Stimulated activated CD8-positive, alpha-beta memory T cell treated with anti-CD3 and anti-CD28 coated beads, Interleukin-4, amount 100 ng/mL, for 4 hours (primary cell): ENCODE measurements around the gene ISL1.

ENCODE experiments used
- DNase-seq, 2 donors: peaks; one replicate each; pipeline ENCODE4 v3.0.0-alpha.2; 2020; ENCODE audit warnings: low read depth in 2 of 2, low spot score in 1 of 2

ISL1 gene

DNA sequence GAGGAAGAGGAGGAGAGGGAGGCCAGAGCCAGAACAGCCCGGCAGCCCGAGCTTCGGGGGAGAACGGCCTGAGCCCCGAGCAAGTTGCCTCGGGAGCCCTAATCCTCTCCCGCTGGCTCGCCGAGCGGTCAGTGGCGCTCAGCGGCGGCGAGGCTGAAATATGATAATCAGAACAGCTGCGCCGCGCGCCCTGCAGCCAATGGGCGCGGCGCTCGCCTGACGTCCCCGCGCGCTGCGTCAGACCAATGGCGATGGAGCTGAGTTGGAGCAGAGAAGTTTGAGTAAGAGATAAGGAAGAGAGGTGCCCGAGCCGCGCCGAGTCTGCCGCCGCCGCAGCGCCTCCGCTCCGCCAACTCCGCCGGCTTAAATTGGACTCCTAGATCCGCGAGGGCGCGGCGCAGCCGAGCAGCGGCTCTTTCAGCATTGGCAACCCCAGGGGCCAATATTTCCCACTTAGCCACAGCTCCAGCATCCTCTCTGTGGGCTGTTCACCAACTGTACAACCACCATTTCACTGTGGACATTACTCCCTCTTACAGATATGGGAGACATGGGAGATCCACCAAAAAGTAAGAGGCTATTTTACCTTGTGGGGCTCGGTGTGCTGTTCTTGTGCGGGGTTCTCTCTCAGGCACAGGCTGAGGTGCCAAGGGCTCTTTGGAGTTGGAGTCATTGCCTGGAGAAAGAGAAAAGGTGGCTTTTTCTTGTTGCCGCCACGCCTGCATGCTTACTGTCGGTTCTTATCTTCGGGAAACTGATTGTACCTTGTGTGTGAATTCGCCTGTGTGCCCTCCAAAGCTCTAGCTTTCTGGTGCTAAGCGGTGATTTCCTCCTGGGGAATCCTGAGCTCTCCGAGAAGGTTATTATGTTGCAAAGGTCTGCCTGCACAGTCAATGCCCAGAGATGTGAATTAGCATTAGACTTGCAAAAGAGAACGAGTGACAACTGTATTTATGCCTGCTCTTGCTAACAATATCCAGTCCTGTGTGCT is at the start of gene ISL1:
Gene ISL1, plus strand, starts transcription at position 318 of the 991 bp plus-strand sequence. Its CDS starts 224 bp downstream, at position 542.
- no peak for DNase-seq

DNA sequence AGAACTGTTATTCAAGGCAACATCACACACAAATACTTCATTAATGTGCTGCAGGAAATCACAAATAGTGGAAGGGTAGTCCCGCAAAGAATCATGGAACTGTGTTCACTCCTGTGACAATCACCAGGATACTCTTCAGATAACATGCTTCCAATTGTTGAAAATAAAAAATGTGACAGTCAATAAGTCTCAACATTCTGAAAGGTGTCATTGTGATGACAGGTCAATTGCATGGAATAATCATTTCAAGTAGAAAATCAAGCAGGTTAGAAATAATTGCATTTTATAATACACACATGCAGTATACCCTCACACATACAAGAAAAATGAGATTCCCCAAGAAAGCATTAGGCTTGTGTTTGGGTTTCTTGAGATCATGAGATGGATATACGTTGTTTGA is 46.4 kb upstream of the ISL1 start:
- no peak for DNase-seq

DNA sequence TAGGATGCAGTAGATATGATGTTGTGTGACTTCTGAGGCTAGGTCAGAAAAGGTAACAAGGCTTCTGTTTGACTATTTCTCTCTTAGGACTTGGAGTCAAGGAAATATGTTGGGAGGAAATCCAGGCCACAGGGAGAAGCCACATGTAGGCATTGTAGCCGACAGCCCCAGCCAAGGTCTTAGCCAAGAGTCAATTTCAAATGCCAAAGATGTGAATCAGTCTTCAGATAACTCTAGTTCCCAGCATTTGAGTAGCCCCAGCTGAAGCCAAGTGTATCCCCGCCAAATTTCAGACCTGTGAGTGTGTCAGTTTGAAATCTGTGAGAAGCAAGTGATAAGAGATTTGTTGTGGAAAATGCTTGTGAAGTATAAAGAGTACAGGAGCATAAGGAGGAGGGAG is 38.1 kb upstream of the ISL1 start:
- no peak for DNase-seq

DNA sequence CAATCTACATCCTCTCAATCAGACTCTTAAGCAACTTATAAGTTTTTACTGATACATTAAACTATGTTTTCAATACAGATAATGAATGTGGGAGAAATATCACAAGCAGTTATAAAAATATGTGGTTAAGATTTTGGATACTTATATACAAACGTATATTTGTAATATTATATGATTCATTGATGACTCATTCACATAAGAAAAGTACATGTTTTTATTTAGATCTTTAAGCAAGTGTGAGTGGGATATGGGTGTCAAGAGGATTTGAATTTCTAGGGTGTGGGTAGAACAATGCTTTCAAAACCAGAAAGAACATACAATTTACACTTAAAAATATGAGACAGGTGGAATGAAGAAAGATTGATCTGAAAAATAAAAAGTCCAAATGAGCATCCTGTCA is 36.1 kb upstream of the ISL1 start:
- DNase-seq = no peak

DNA sequence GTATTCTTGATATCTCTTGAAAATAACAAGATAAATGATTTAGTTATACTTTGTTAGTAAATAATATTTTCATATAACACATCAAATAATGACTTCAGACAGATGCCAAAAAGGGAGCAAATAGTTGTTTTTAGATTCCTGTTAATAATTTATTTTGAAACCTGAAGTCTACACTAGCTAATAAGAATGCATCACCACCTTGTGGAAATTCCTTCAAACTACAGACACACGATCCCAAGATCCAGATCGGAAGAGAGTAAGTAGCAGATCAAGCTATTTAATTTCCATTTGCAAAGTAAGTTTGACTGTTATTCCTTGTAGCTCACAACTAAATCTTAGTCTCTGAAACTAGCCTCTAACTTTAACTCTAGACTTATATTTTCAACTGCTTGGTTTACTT is 35.5 kb upstream of the ISL1 start:
- DNase-seq = no peak

DNA sequence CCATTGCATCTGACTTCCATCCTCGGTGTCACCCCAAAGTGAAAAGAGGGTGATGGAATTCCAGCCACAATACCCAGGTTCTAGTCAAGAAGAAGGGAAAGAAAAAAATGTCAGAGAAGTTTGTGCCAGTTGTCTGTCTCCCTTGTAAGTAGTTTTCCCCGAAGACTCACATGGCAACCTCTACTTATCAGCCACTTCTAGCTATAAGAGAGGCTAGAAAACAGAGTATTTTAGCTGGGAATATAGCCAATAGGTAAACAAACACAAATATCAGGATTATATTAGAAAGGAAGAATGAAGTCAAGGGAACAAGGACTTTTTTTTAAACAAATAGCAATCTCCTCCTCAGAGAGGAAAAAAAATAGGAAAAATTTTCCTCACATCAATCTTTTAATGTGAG is 12.2 kb upstream of the ISL1 start:
- no peak for DNase-seq

DNA sequence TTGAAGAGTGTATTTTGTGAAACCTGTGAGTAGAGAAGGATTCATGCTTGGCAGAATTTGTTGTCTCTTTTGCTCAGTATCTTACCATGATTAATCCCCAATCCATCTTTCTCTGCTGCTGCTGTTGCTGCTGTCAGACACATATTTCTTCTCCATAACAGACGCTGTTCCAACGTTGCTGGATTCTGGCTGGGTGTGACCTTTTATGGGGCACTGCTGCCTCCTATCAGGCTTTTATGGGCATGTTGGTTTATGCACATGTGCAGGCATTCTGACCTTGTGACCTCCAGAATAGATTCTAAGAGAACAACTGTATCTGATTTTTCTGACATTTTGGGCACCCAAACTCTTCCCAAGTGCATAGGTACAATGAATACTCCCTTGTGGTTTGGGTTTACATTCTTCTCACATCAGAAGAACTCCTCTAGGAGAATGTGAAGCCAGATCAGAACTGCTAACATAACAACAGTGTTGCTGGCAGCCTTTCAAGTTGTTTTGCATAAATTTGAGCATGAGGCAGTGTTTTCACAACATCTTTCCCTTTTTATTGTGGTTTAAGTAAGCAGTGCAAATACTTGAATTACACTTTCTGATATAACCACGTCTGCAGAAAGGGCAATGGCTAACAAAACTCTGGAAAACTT is 9.2 kb upstream of the ISL1 start:
- no peak for DNase-seq

DNA sequence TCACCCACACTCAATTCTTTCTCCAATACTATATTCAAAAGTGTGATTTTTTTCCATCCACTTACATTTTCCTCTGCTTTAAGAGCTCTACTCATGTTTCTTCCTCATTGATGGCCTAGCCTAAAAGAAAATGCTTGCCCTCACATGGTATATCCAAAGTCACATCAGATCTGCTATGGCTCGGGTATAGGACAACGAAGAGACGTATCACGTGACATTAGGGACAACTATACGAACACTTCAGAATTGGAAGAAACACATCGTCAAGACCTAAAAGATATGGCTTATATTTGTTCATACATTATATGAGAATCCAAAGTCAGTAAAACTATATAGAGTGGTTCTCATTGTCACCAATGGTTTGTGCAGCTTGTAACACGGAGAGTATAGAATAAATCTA is 8.2 kb upstream of the ISL1 start:
- DNase-seq = no peak

DNA sequence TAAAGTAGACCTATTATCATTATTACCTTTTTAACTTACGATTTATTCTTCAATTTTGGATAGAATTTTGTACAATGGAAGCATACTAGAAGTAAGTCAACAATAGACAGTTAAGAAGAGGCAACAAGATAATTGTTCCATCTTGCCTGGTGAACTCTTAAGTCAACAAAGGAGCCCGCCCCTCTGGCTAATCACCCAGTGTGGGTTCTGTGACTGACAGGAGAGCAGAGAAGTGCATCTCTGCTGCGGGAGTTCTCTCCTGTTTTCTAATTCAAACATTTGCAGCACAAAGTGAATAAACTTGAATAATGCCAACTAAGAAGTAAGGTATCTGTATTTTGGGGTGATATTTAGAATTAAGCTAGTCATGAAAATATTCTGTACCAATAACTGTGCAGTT is 6.7 kb upstream of the ISL1 start:
- no peak for DNase-seq

DNA sequence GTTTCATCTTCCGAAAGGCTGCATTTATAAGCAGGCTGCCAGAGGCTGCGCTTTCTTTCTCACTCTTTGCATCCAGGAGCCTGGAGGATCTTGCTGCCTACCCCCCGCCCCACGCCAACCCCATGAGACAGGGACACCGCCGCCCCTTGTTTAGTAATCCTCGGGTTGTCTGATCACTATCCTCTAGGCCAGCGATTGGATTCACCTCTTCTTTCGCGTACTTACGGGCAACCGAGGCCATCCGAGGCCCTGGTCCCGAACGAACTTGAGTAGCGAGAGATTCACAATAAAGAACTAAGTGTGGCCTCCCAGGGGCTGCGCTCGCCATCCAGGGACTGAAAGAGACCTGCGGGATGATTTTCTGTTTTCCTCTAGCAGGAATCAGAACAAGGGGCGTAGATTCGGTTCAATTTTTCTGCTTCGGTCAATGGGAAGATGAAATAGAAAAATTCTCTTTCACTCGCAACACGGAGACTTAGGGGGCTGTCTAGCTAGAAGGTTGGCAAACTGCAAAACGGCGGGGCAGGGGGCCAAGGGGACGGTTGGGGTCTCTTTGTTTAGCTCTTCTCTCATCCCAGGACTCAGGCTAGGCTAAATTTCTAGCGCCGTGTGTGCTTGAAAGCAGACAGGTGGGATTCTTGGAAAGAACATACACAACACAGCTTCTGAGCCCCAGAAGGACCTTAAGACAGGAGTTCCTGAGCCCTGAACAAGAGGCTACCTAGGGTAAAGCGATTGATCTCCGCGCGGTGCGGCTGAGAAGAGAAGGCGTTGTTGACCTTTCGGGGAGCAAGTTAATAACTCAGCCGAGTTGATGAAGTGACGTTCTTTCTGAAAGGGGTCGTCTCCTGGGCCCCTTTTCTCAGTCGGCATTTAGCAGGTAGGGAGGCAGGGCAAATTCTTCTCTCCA is 5.8 kb upstream of the ISL1 start:
- no peak for DNase-seq

DNA sequence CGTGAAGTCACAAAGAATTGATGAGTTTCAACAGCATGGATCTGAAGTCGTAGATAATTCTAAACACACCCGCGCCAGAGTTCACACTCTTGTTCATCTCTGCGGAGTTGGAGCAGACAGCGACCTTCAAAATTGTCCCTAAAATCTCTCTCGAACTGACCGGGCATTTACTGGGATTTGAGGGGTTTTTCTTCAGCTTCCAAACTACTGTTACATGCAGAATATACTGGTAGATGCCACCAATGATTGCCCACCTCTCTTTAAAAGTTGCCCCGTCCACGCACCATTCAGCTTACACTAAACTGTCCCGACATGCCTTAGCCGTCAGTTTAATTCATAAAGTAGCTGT is 5.2 kb upstream of the ISL1 start:
- DNase-seq = no peak

DNA sequence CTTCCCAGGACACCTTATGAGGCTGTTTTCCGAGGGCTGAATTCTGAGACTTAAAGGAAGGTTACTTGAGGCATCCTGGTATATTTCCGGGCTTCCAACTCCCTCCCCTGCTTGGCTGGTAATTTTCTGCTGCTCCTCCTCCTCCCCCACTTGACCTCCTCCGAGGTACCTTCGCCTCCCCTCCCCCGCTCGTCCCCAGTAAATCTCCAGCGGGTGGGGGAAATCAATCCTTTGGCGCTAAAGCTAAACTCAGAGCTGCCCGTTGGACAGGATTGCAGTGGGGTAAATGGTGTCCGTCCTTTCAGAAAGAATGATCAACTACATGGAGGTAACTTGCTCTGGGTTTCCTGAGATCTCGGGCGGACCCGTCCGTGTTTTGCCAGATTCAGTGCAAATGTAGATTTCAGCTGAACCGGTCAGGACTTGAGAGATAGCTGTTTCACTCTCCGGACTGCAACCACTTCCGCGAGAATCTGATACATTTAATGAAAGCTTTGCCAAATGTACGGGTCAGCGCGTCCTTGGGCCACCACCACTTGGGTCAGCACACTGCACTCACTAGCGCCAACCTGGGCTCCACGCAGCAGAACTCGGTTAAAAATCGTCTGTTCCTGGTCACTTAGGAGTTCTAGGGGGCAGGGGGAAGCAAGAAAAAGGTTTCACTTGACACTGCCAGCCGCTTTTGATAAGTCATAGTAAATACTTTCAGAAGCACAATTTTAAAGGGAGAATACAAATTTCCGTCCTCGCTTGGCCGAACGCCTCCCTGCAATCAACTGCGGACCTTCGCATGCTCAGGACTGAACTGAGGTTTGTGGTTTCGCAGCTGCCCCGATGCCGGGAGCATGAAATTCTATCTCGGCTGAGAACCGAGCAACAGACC is 4.6 kb upstream of the ISL1 start:
- DNase-seq = no peak

DNA sequence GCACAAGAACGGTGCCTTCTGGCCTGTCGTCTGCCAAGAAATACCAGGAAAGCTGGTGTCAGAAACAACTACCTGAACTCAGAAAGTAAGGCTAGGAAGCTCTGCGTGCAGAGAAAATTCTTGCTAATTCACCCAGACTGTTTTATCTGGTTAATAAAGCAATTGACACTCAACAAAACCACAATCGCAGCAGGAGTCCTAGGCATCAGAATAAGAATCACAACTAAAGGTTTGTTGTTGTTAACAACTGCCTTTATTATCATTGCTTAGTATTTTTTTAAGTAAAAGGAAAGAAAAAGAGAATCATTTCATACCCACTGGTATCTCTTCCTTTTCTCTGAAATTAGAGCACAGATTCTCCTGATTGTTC is 3.9 kb upstream of the ISL1 start:
- no peak for DNase-seq

DNA sequence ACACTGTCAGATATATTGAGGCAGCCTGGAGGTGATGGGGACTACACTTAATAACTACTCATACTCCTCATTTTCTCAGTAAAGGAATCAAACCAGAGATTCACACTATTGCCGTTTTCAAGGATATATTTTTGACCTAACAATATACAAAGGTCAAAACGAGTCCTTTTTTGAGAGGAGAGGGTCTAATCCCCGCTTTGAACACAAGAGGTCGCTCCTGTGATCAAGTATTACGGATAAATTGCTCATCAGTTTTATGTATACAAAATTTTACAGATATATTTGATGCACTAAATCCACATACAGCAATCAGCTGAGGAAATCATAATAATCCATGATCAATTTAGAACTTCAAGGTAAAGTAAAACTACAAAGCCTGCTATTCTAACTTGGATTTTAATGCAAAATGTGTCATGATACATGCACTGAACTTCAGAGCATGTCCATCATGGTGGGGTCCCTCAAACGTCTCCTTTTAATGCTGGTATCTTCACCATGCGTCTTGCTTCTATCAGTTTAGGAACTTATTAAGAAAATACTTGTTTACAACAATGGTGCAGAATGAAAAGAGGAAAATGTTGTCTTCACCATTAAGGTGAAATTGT is 2.5 kb upstream of the ISL1 start:
- no peak for DNase-seq

DNA sequence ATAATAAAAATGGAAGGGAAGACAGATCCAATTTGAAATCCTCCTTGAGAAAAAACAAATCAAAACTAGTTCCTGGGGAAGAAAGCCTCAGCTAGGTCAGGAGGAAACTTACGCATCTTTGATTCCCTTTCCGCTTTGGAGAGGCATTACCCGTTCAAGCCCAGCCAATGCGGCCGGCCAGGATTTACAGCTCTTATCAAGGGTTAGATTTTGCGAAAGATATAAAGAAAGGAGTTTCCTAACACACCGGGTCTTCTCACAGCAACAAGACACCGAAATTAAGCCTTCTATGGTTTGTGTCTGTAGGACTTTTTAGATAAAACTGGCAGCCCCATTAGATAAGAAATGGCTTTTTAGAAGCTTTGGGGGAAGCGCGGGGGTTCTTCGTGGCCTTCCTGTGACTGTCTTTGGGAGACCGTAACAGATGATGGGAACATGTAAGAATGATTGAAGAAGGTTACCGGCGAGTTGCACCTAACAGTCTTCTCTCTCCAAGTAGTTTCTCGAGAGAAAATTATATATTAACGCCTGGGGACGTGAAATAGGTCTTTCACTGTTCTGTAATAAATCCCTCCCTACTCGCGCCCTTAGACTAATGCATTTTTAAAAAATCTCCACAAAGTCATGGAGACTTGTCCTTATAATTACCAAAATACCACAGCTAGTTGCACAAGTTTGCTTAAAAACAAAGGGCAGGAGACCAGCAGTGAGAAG is 1.3 kb upstream of the ISL1 start:
- no peak for DNase-seq

DNA sequence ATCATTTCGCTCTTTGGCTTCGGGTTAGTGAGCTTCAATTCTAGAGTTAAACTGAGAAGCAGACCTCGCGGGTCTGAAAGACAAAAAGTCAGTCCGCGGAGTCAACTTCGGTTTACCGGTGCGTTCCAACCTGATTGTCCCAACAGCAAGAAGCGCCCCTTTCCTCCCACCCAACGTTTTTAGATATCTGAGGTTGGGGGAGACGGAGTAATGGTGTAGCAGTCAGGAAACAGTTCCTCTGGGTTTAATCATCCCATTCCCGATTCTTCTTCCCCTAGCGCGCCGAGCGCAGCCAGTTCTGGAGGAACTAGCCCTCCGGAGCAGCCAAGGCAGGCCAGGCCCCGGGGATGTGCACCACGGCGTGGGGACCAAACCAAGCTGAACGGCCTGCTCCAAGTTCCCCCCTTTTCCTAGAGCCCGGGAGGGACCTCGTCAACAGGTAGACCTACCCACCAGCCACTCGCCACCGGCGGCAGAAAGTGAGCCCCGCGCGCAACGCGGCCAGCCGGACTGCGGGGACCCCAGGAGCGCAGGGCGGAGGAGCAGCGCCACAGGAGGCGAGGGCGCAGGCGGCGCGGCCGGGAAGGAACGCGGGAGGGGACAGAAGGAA is 622 bp upstream of the ISL1 start:
- no peak for DNase-seq

DNA sequence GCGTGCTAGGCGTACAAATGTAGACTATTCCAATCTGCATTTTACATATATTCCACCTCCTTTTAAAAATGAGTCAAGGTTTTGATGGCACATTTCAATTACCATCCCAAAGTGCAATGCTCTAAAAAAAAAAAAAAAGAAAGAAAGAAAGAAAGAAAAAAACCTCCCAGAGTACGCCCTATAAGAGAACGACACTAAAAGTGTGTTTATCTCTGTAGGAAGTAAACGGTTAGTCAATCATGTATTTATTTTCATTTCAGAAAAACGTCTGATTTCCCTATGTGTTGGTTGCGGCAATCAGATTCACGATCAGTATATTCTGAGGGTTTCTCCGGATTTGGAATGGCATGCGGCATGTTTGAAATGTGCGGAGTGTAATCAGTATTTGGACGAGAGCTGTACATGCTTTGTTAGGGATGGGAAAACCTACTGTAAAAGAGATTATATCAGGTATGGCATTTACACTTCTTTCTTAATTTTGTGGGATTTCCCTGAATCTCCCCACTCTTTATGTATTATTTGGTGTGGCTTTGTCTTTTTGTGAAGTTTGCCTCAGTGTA is 1.1 kb downstream of the ISL1 start:
- DNase-seq = no peak

DNA sequence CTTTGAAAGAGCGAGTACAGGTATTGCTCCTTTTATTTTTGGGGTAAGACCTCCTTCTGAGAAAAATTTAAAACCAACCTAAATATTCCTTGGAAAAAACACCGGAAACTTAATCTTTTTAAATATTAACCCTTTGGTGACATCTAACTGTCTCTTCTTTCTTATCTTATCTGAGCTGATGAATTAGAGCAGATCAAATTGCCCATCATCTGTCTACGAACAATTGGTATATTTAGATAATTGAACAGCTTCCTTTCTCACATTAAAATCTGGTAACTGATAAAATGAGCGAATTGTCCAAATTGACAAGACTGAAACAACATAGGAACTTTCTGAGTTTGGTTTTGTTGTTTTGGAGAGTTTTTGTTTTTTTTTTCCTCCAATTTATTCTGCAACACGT is 2.0 kb downstream of the ISL1 start:
- DNase-seq = no peak
